GM21717 (cell line): Measurements from ENCODE around the gene OR10R2.

ENCODE experiments used
- ATAC-seq: cut with Tn5 transposase; IDR thresholded peaks from one replicate; pipeline ENCODE4 v1.9.1; 2021; ENCODE audit warnings: mild to moderate bottlenecking, moderate library complexity; ENCODE audit not compliant: unreplicated experiment

Gene OR10R2

GRCh38 chr1:158527190-158527815 is 55.3 kb downstream of the OR10R2 start:
- no peak for ATAC-seq
